Measurements from ENCODE around the gene NUMBL. TPM values are rescaled to one million over a fixed set of nuclear protein-coding genes. Genes with fewer than 3 reads are reported as not detected.

Gene NUMBL
- total and polyA plus RNA-seq, 2 of the 8 experiments (the other 6 are each of a cell fraction or from before 2014, with no cell fraction given), result 13.5 to 24.8 TPM

DNA sequence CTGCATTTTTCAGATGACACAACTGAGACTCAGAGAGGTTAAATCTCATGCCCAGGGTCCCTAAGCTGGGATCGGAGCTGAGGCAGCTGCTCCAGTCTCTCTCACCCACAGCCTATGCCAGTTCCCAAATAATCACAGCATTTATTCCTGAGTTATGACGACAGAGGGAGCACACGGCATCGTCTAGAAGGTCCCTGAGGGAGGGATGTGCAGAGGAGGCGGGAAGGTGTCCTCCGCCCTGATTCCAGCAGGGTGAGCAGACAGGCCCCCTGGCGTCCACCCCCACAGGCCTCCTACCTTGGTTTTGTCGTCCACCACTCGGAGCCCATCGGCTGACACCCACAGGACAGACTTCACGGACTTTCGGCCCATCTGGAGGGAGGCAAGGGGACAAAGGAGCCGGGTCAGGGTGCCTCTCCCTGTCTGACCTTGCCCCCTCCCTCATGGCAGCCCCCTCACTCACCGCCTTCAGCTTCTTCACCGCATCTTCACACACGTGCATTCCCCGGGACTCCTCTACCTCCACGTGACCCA lies 8.0 kb downstream of the NUMBL start (continued):
- TF ChIP-seq, protein P1, sequence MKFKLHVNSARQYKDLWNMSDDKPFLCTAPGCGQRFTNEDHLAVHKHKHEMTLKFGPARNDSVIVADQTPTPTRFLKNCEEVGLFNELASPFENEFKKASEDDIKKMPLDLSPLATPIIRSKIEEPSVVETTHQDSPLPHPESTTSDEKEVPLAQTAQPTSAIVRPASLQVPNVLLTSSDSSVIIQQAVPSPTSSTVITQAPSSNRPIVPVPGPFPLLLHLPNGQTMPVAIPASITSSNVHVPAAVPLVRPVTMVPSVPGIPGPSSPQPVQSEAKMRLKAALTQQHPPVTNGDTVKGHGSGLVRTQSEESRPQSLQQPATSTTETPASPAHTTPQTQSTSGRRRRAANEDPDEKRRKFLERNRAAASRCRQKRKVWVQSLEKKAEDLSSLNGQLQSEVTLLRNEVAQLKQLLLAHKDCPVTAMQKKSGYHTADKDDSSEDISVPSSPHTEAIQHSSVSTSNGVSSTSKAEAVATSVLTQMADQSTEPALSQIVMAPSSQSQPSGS (IDR thresholded peaks at IDR 0.05; ENCODE audit: low read length), result no peak
- no peak for TF ChIP-seq RBBP5 (IDR thresholded peaks at IDR 0.05; ENCODE audit: borderline replicate concordance, low read depth, low read length)
- TF ChIP-seq TAF7 (optimal IDR thresholded peaks at IDR 0.05; ENCODE audit: borderline replicate concordance, low read depth, low read length), result no peak
- no peak for TF ChIP-seq GTF2F1 (IDR thresholded peaks at IDR 0.05; ENCODE audit: borderline replicate concordance, low read depth, low read length)
- TF ChIP-seq HDAC2 (IDR thresholded peaks at IDR 0.05; ENCODE audit: borderline replicate concordance in 1 of 2, low read depth in 2 of 2, low read length in 2 of 2), result no peak
- TF ChIP-seq TEAD4 (IDR thresholded peaks at IDR 0.05; ENCODE audit: low read depth, low read length), result no peak
- no peak for TF ChIP-seq EGR1 (IDR thresholded peaks at IDR 0.05; ENCODE audit: borderline replicate concordance, low read depth, low read length)
- no peak for TF ChIP-seq SIX5 (IDR thresholded peaks at IDR 0.05; ENCODE audit: low read depth, low read length)
- no peak for TF ChIP-seq EZH2 (IDR thresholded peaks at IDR 0.05; ENCODE audit: low read depth, low read length, severe bottlenecking)
- TF ChIP-seq, protein P2, sequence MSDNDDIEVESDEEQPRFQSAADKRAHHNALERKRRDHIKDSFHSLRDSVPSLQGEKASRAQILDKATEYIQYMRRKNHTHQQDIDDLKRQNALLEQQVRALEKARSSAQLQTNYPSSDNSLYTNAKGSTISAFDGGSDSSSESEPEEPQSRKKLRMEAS (IDR thresholded peaks at IDR 0.05), result no peak
